Esophagus muscularis mucosa (tissue), 4 donors: ENCODE data around the gene CES3. TPM values are rescaled to one million over a fixed set of nuclear protein-coding genes. Genes with fewer than 3 reads are reported as not detected.

Experiments
- DNase-seq: peaks from one replicate; pipeline ENCODE4 v3.0.0-alpha.2; 2017; ENCODE audit errors: extremely low spot score
- H3K27ac ChIP-seq, 4 donors: fragments of 200-600 bp; sonication (generic); replicated peaks in 1 of 4; 1 replicate in 3 of 4; 2 replicates in 1 of 4; pipeline ENCODE4 v1.5.1; 2016 to 2019; ENCODE audit warnings: mild to moderate bottlenecking in 1 of 4
- H3K27me3 ChIP-seq, 4 donors: fragments of 200-600 bp; sonication (generic); one replicate each; pipeline versions ENCODE4 v1.5.1 to v1.6.0; 2016 to 2019
- H3K36me3 ChIP-seq, 4 donors: fragments of 200-600 bp; sonication (generic); one replicate each; pipeline ENCODE4 v1.5.1; 2016 to 2019
- H3K4me1 ChIP-seq, 4 donors: fragments of 200-600 bp; sonication (generic); one replicate each; pipeline ENCODE4 v1.5.1; 2016 to 2019
- H3K4me3 ChIP-seq, 4 donors: fragments of 200-600 bp; sonication (generic); 1 replicate in 2 of 4; 2 replicates in 2 of 4; pipeline ENCODE4 v1.5.1; 2016 to 2019; ENCODE audit warnings: mild to moderate bottlenecking in 4 of 4, moderate library complexity in 1 of 4
- H3K9me3 ChIP-seq, 4 donors: fragments of 200-600 bp; sonication (generic); 1 replicate in 3 of 4; 2 replicates in 1 of 4; pipeline ENCODE4 v1.5.1; 2016 to 2019
- CTCF ChIP-seq, 3 experiments: fragments of 200-600 bp in 2 of 3; fragments of 450-650 bp in 1 of 3; sonication (generic) in 2 of 3; IDR thresholded peaks; one replicate each; pipeline ENCODE4 v1.5.1; 2017 to 2019; ENCODE audit warnings: antibody characterized with exemption in 3 of 3, mild to moderate bottlenecking in 2 of 3, moderate library complexity in 1 of 3
- EP300 ChIP-seq: sonication (generic); formaldehyde crosslinking; IDR thresholded peaks from one replicate; pipeline ENCODE4 v1.6.1; 2017; ENCODE audit warnings: antibody characterized with exemption
- POLR2A ChIP-seq: fragments of 450-650 bp; IDR thresholded peaks from one replicate; pipeline ENCODE4 v1.6.1; 2017; ENCODE audit warnings: antibody characterized with exemption, moderate library complexity, mild to moderate bottlenecking, low read depth
- POLR2AphosphoS5 ChIP-seq, 2 donors: sonication (generic); formaldehyde crosslinking; IDR thresholded peaks; one replicate each; pipeline ENCODE4 v1.6.1; 2017; ENCODE audit warnings: antibody characterized with exemption in 2 of 2
- WGBS: methylation state at CpG from one replicate; pipeline ENCODE4 v1.1.5; 2018; 5-methylcytosine and 5-hydroxymethylcytosine counted together
- intact Hi-C: fragments of 100-400 bp; cut with DNase I; formaldehyde crosslinking; loops from one replicate; pipeline ENCODE4 v1.15.1; 2023
- total RNA-seq, 4 donors: library from RNA; depleted of rRNA; stranded (reverse); fragments of >200 nt; gene quantifications; one replicate each; pipeline versions ENCODE4 v1.1.0 to v1.2.1, GENCODE V29; 2016

CES3 gene
- total RNA-seq, 4 donors from 2014 or later = 0.23 to 0.42 (median 0.33) TPM; not detected in 1

GRCh38 chr16:66945939-66946338 lies 15.1 kb upstream of the CES3 start:
- H3K9me3 ChIP-seq = no peaks in the 10 kb centered on the region
- WGBS = 87% methylated on average over 4 of the region's 4 CpGs

GRCh38 chr16:66946541-66946940 lies 14.5 kb upstream of the CES3 start:
- H3K27ac ChIP-seq = peak overlapping the region in 1 of 4 donors; percentile 23
- no peak overlapping the region for H3K4me3 ChIP-seq
- H3K9me3 ChIP-seq = no peaks in the 10 kb centered on the region
- intact Hi-C loops = no loop called here
- peaks cover 0 to 18% (median 0%) of the 10 kb centered on the region in 4 donors for H3K27me3 ChIP-seq
- no peak for TF ChIP-seq POLR2A
- no peak for TF ChIP-seq EP300
- TF ChIP-seq POLR2AphosphoS5 (IDR thresholded peaks at IDR 0.05) = no peak
- no peak for TF ChIP-seq CTCF (IDR thresholded peaks at IDR 0.05)
- WGBS = 81% methylated on average over 7 of the region's 7 CpGs
- peaks cover 23 to 29% (median 26%) of the 10 kb centered on the region in 4 donors for H3K36me3 ChIP-seq
- H3K4me1 ChIP-seq = peaks cover 16 to 25% (median 22%) of the 10 kb centered on the region in 4 donors
- DNase-seq = no peak

More at GRCh38 chr16:66945939-66946338, 15.1 kb upstream of the CES3 start:
- Histone ChIP-seq H3K27me3 (peaks cover 0 to 16% (median 0%) of the 10 kb centered on the region in 4 donors), H3K36me3 (peaks cover 29 to 35% (median 32%) of the 10 kb centered on the region in 4 donors), H3K27ac (no peak overlapping the region), H3K4me1 (peaks cover 16 to 25% (median 22%) of the 10 kb centered on the region in 4 donors), H3K4me3 (no peak overlapping the region)
- DNase-seq = no peak
- intact Hi-C loops = no loop called here
- no peak for TF ChIP-seq POLR2AphosphoS5 (IDR thresholded peaks at IDR 0.05)
- TF ChIP-seq EP300 = no peak
- TF ChIP-seq POLR2A = no peak
- TF ChIP-seq CTCF (IDR thresholded peaks at IDR 0.05) = no peak

- H3K27me3 ChIP-seq = peaks cover 0 to 18% (median 0%) of the 10 kb centered on the region in 4 donors
- peaks cover 19 to 25% (median 22%) of the 10 kb centered on the region in 4 donors for H3K36me3 ChIP-seq
- H3K4me1 ChIP-seq = peaks cover 16 to 25% (median 22%) of the 10 kb centered on the region in 4 donors
- WGBS = 20% methylated on average over 5 of the region's 5 CpGs
- no peak overlapping the region for H3K4me3 ChIP-seq
- TF ChIP-seq POLR2A (no peak), EP300 (no peak), CTCF (IDR thresholded peaks at IDR 0.05) (no peak), POLR2AphosphoS5 (IDR thresholded peaks at IDR 0.05) (no peak)
- DNase-seq = no peak
- intact Hi-C loops = no loop called here
- H3K9me3 ChIP-seq = no peaks in the 10 kb centered on the region
- H3K27ac ChIP-seq = peak overlapping the region in 1 of 4 donors; percentile 23
Measured at GRCh38 chr16:66946974-66947301, 14.1 kb upstream of the CES3 start.

GRCh38 chr16:66947302-66948065 lies 13.6 kb upstream of the CES3 start:
- no peaks in the 10 kb centered on the region for H3K9me3 ChIP-seq
- peaks cover 0 to 23% (median 0%) of the 10 kb centered on the region in 4 donors for H3K27me3 ChIP-seq
- peak overlapping the region in 1 of 4 donors; percentile 23 for H3K27ac ChIP-seq
- H3K36me3 ChIP-seq = peaks cover 13 to 19% (median 16%) of the 10 kb centered on the region in 4 donors
- TF ChIP-seq CTCF (IDR thresholded peaks at IDR 0.05) = peak in 2 of 3 experiments; percentile 92 to 94
- peak; percentile 41 for TF ChIP-seq POLR2A
- peak in 1 of 2 donors; percentile 56 for TF ChIP-seq POLR2AphosphoS5 (IDR thresholded peaks at IDR 0.05)
- no peak for TF ChIP-seq EP300
- H3K4me1 ChIP-seq = peaks cover 16 to 25% (median 22%) of the 10 kb centered on the region in 4 donors
- peak overlapping the region; percentile 46 to 64 (median 60) for H3K4me3 ChIP-seq
- intact Hi-C loops = no loop called here
- peak; percentile 96 for DNase-seq
- WGBS = under 1% methylated on average over 20 of the region's 23 CpGs
